Natural killer cell (primary cell): ENCODE data around the gene MAPK1. TPM values are rescaled to one million over a fixed set of nuclear protein-coding genes. Genes with fewer than 3 reads are reported as not detected.
"Not testable (repeated sequence)": the region's sequence is repeated elsewhere in the genome, so short reads cannot be mapped to it uniquely, and the experiment has no call there.

Experiments
- ATAC-seq, 3 donors: fragments of 150-1000 bp in 2 of 3; fragments of 200-7000 bp in 1 of 3; cut with Tn5 transposase; 1 replicate in 1 of 3; 2 replicates in 2 of 3; pipeline ENCODE4 v1.10.0; 2021; ENCODE audit warnings: mild to moderate bottlenecking in 2 of 3, moderate library complexity in 2 of 3
- DNase-seq, 2 donors: peaks; one replicate each; pipeline versions ENCODE4 v3.0.0 to v3.0.0-alpha.2; 2013 to 2021; ENCODE audit warnings: mixed read lengths in 1 of 2
- H3K27ac ChIP-seq: one replicate; pipeline ENCODE4 v1.5.1; 2013; ENCODE audit warnings: mild to moderate bottlenecking, low read length
- H3K27me3 ChIP-seq: one replicate; pipeline ENCODE4 v1.6.1; 2013; ENCODE audit warnings: low read length; ENCODE audit not compliant: control insufficient read depth, insufficient read depth
- H3K36me3 ChIP-seq: one replicate; pipeline ENCODE4 v1.6.1; 2013; ENCODE audit warnings: low read length; ENCODE audit not compliant: control insufficient read depth, insufficient read depth
- H3K4me1 ChIP-seq: one replicate; pipeline ENCODE4 v1.6.1; 2013; ENCODE audit warnings: low read length; ENCODE audit not compliant: control insufficient read depth, insufficient read depth
- H3K4me3 ChIP-seq: one replicate; pipeline ENCODE4 v1.5.1; 2013; ENCODE audit warnings: low read length
- H3K9me3 ChIP-seq: one replicate; pipeline ENCODE4 v1.6.1; 2013; ENCODE audit warnings: low read length; ENCODE audit not compliant: control insufficient read depth, insufficient read depth
- H3K27ac Mint-ChIP-seq, 2 donors: one replicate each; pipeline ENCODE4 v1.8.0; 2022; ENCODE audit warnings: mild to moderate bottlenecking in 2 of 2, mixed read lengths in 2 of 2, moderate library complexity in 1 of 2
- H3K27me3 Mint-ChIP-seq, 2 donors: one replicate each; pipeline ENCODE4 v1.8.0; 2022; ENCODE audit warnings: low read depth in 2 of 2, mixed read lengths in 2 of 2
- H3K36me3 Mint-ChIP-seq: one replicate; pipeline ENCODE4 v1.8.0; 2022; ENCODE audit warnings: mixed read lengths
- H3K4me1 Mint-ChIP-seq, 2 donors: one replicate each; pipeline ENCODE4 v1.8.0; 2022; ENCODE audit warnings: mixed read lengths in 2 of 2
- H3K4me3 Mint-ChIP-seq: one replicate; pipeline ENCODE4 v1.8.0; 2022; ENCODE audit warnings: mild to moderate bottlenecking, moderate library complexity, mixed read lengths
- H3K9me3 Mint-ChIP-seq, 2 donors: one replicate each; pipeline ENCODE4 v1.8.0; 2022; ENCODE audit warnings: mixed read lengths in 2 of 2
- WGBS: methylation state at CpG from one replicate; pipeline ENCODE4 v1.1.7; 2013; ENCODE audit warnings: missing lambda C conversion rate; ENCODE audit not compliant: insufficient coverage; 5-methylcytosine and 5-hydroxymethylcytosine counted together
- intact Hi-C: fragments of 100-400 bp; cut with micrococcal nuclease; formaldehyde crosslinking; loops from one replicate; pipeline ENCODE4 v1.14.2; 2022
- total RNA-seq, 4 donors: library from RNA; stranded (reverse); fragments of 120-200 nt in 1 of 4; gene quantifications; one replicate each; pipeline versions ENCODE4 v1.2.3 to v1.2.4, GENCODE V29; 2013 to 2022
- TF ChIP-seq, protein P1 (sequence below): fragments of 200-600 bp; IDR thresholded peaks from one replicate; pipeline ENCODE4 v1.8.0; 2022; ENCODE audit warnings: antibody characterized with exemption

MAPK1 gene
- total RNA-seq, 3 donors from 2014 or later (not counting 1 experiment from before 2014, with no cell fraction given) = 189 to 246 (median 214) TPM

- WGBS = 97% methylated on average over 2 of the region's 2 CpGs
- Histone ChIP-seq H3K27ac (no peak overlapping the region), H3K4me3 (no peak overlapping the region), H3K9me3 (no peaks in the 10 kb centered on the region), H3K36me3 (no peaks in the 10 kb centered on the region), H3K4me1 (no peaks in the 10 kb centered on the region), H3K27me3 (no peaks in the 10 kb centered on the region)
- no peaks in the 10 kb centered on the region for H3K27me3 Mint-ChIP-seq
- intact Hi-C loops = no loop called here
- H3K27ac Mint-ChIP-seq = no peak overlapping the region
- no peaks in the 10 kb centered on the region for H3K9me3 Mint-ChIP-seq
- H3K4me1 Mint-ChIP-seq = no peaks in the 10 kb centered on the region
- ATAC-seq = no peak
- TF ChIP-seq, protein P1, sequence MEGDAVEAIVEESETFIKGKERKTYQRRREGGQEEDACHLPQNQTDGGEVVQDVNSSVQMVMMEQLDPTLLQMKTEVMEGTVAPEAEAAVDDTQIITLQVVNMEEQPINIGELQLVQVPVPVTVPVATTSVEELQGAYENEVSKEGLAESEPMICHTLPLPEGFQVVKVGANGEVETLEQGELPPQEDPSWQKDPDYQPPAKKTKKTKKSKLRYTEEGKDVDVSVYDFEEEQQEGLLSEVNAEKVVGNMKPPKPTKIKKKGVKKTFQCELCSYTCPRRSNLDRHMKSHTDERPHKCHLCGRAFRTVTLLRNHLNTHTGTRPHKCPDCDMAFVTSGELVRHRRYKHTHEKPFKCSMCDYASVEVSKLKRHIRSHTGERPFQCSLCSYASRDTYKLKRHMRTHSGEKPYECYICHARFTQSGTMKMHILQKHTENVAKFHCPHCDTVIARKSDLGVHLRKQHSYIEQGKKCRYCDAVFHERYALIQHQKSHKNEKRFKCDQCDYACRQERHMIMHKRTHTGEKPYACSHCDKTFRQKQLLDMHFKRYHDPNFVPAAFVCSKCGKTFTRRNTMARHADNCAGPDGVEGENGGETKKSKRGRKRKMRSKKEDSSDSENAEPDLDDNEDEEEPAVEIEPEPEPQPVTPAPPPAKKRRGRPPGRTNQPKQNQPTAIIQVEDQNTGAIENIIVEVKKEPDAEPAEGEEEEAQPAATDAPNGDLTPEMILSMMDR = no peak
- no peak overlapping the region for H3K4me3 Mint-ChIP-seq
- H3K36me3 Mint-ChIP-seq = no peaks in the 10 kb centered on the region
- no peak for DNase-seq
Observed at GRCh38 chr22:21909871-21910270, 42.4 kb upstream of the MAPK1 start.

GRCh38 chr22:21907638-21908522 lies 40.4 kb upstream of the MAPK1 start:
- Histone ChIP-seq H3K9me3 (no peaks in the 10 kb centered on the region), H3K4me3 (no peak overlapping the region), H3K36me3 (no peaks in the 10 kb centered on the region), H3K4me1 (no peaks in the 10 kb centered on the region), H3K27me3 (no peaks in the 10 kb centered on the region), H3K27ac (no peak overlapping the region)
- no peaks in the 10 kb centered on the region for H3K4me1 Mint-ChIP-seq
- H3K27me3 Mint-ChIP-seq = no peaks in the 10 kb centered on the region
- H3K36me3 Mint-ChIP-seq = no peaks in the 10 kb centered on the region
- H3K27ac Mint-ChIP-seq = no peak overlapping the region
- WGBS = 95% methylated on average over 5 of the region's 7 CpGs
- H3K9me3 Mint-ChIP-seq = no peaks in the 10 kb centered on the region
- intact Hi-C loops = no loop called here
- ATAC-seq = no peak
- no peak for DNase-seq
- H3K4me3 Mint-ChIP-seq = no peak overlapping the region
- TF ChIP-seq, protein P1 = no peak

DNA sequence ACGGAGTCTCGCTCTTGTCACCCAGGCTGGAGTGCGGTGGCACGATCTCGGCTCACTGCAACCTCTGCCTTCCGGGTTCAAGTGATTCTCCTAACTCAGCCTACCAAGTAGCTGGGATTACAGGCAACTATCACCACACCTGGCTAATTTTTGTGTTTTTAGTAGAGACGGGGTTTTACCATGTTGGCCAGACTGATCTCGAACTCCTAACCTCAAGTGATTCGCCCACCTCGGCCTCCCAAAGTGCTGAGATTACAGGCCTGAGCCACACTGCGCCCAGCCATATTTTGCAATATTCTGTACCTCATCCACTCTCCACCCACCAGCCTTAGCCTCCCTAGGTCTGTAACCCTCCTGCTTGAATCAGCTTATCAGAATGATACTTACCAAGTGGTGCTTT lies 37.8 kb upstream of the MAPK1 start:
- H3K4me3 Mint-ChIP-seq, H3K27ac ChIP-seq, H3K9me3 Mint-ChIP-seq, intact Hi-C loops, H3K27me3 Mint-ChIP-seq, DNase-seq, H3K27ac Mint-ChIP-seq, H3K27me3 ChIP-seq, H3K4me1 ChIP-seq, ATAC-seq, H3K36me3 Mint-ChIP-seq, H3K4me3 ChIP-seq, H3K36me3 ChIP-seq, H3K9me3 ChIP-seq, H3K4me1 Mint-ChIP-seq: not testable (repeated sequence)
- WGBS = 95% methylated on average over 11 of the region's 11 CpGs

- DNase-seq (no peak), ATAC-seq (no peak)
- Histone ChIP-seq H3K36me3 (no peaks in the 10 kb centered on the region), H3K27me3 (no peaks in the 10 kb centered on the region), H3K4me1 (no peaks in the 10 kb centered on the region), H3K9me3 (no peaks in the 10 kb centered on the region), H3K4me3 (no peak overlapping the region), H3K27ac (no peak overlapping the region)
- TF ChIP-seq, protein P1 = no peak
- H3K4me3 Mint-ChIP-seq = no peak overlapping the region
- no peaks in the 10 kb centered on the region for H3K36me3 Mint-ChIP-seq
- WGBS = 98% methylated on average over 4 of the region's 4 CpGs
- no peaks in the 10 kb centered on the region for H3K27me3 Mint-ChIP-seq
- no peaks in the 10 kb centered on the region for H3K4me1 Mint-ChIP-seq
- intact Hi-C loops = no loop called here
- no peaks in the 10 kb centered on the region for H3K9me3 Mint-ChIP-seq
- no peak overlapping the region for H3K27ac Mint-ChIP-seq
Observed at GRCh38 chr22:21904250-21904789, 36.9 kb upstream of the MAPK1 start.
